Measurements from ENCODE around the gene HMGCS1.
"Not testable (repeated sequence)": the region's sequence is repeated elsewhere in the genome, so short reads cannot be mapped to it uniquely, and the experiment has no call there.

HMGCS1 gene

GRCh38 chr5:43312076-43312661, 1.0 kb downstream of the HMGCS1 start:
- no peak for DNase-seq

GRCh38 chr5:43309637-43310036, 3.6 kb downstream of the HMGCS1 start:
- no peak for DNase-seq

- DNase-seq: no peak
Observed at GRCh38 chr5:43309122-43309521, 4.1 kb downstream of the HMGCS1 start.

GRCh38 chr5:43306954-43307353, 6.3 kb downstream of the HMGCS1 start:
- DNase-seq: not testable (repeated sequence)

GRCh38 chr5:43305948-43306565, 7.2 kb downstream of the HMGCS1 start:
- no peak for DNase-seq

- no peak for DNase-seq
Observed at GRCh38 chr5:43304525-43304924, 8.7 kb downstream of the HMGCS1 start.

GRCh38 chr5:43303242-43303641, 10.0 kb downstream of the HMGCS1 start:
- DNase-seq: no peak

GRCh38 chr5:43302481-43302880, 10.7 kb downstream of the HMGCS1 start:
- no peak for DNase-seq

- no peak for DNase-seq
Observed at GRCh38 chr5:43301653-43302091, 11.5 kb downstream of the HMGCS1 start.

- DNase-seq: no peak
Observed at GRCh38 chr5:43300112-43300511, 13.1 kb downstream of the HMGCS1 start.

- no peak for DNase-seq
Observed at GRCh38 chr5:43298443-43298842, 14.8 kb downstream of the HMGCS1 start.

- no peak for DNase-seq
Observed at GRCh38 chr5:43296835-43297234, 16.4 kb downstream of the HMGCS1 start.

GRCh38 chr5:43295202-43295601, 18.0 kb downstream of the HMGCS1 start:
- DNase-seq: no peak

GRCh38 chr5:43294226-43294625, 19.0 kb downstream of the HMGCS1 start:
- DNase-seq: no peak

- no peak for DNase-seq
Observed at GRCh38 chr5:43290726-43291125, 22.5 kb downstream of the HMGCS1 start.

- no peak for DNase-seq
Observed at GRCh38 chr5:43288269-43288831, 24.9 kb downstream of the HMGCS1 start.

- no peak for DNase-seq
Observed at GRCh38 chr5:43287493-43287892, 25.7 kb downstream of the HMGCS1 start.

GRCh38 chr5:43286623-43287022, 26.6 kb downstream of the HMGCS1 start:
- DNase-seq: no peak

GRCh38 chr5:43281840-43282658, 31.2 kb downstream of the HMGCS1 start:
- peak; percentile 41 for DNase-seq

GRCh38 chr5:43279548-43280274, 33.5 kb downstream of the HMGCS1 start:
- DNase-seq: no peak

- no peak for DNase-seq
Observed at GRCh38 chr5:43275391-43275790, 37.8 kb downstream of the HMGCS1 start.

GRCh38 chr5:43274435-43275114, 38.6 kb downstream of the HMGCS1 start:
- no peak for DNase-seq
